ENCODE measurements around the gene NCOA1.
A peak's percentile ranks its signal among the peaks of the same experiment; 100 is the strongest.
"Not testable (repeated sequence)": the region's sequence is repeated elsewhere in the genome, so short reads cannot be mapped to it uniquely, and the experiment has no call there.

Gene NCOA1

GRCh38 chr2:24594283-24594682 lies 103.2 kb downstream of the NCOA1 start:
- no peak overlapping the region for H3K4me3 ChIP-seq (ENCODE audit: low read depth, low read length)
- in situ Hi-C loops (cut with HindIII; ENCODE audit: low pct_ligation_motif_present, low sequenced_read_pairs), result no loop called here
- no peaks in the 10 kb centered on the region for H3K36me3 ChIP-seq (replicated peaks)
- TF ChIP-seq, protein P1, sequence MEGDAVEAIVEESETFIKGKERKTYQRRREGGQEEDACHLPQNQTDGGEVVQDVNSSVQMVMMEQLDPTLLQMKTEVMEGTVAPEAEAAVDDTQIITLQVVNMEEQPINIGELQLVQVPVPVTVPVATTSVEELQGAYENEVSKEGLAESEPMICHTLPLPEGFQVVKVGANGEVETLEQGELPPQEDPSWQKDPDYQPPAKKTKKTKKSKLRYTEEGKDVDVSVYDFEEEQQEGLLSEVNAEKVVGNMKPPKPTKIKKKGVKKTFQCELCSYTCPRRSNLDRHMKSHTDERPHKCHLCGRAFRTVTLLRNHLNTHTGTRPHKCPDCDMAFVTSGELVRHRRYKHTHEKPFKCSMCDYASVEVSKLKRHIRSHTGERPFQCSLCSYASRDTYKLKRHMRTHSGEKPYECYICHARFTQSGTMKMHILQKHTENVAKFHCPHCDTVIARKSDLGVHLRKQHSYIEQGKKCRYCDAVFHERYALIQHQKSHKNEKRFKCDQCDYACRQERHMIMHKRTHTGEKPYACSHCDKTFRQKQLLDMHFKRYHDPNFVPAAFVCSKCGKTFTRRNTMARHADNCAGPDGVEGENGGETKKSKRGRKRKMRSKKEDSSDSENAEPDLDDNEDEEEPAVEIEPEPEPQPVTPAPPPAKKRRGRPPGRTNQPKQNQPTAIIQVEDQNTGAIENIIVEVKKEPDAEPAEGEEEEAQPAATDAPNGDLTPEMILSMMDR (IDR thresholded peaks at IDR 0.05; ENCODE audit: low read depth, low read length, missing control alignments), result no peak
- no peak for DNase-seq
- no peaks in the 10 kb centered on the region for H3K27me3 ChIP-seq (replicated peaks)
- no peak overlapping the region for H3K27ac ChIP-seq

DNA sequence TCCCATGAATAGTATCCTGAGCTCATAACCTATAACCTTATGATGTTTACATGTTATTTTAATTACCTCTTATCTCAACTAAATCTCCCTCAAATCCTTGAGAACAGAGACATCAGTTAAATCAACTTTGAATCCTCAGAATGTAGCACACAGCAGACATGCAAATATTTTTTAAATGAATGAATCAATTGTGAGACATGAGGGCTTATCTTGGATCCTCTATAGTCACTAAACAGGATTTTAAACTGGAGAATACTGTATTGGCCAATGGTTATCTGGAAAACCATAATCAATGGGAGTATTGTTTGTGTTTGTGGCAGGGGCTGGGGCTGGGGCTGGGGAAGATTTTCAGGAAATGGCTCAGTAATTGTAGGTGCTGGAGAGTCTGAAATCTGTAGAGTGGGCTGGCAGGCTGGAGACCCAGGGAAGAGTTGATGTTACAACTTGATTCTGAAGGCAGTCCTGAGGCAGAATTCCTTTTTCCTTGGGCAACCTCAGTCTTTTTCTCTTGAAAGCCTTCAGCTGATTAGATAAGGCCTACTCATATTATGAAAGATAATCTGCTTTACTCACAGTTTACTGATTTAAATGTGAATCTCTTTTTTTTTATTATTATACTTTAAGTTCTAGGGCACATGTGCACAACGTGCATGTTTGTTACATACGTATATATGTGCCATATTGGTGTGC lies 106.3 kb downstream of the NCOA1 start:
- DNase-seq, result peak; percentile 12
- Histone ChIP-seq H3K27ac (no peak overlapping the region), H3K27me3 (replicated peaks) (no peaks in the 10 kb centered on the region), H3K4me3 (ENCODE audit: low read depth, low read length) (no peak overlapping the region), H3K36me3 (replicated peaks) (no peaks in the 10 kb centered on the region)
- in situ Hi-C loops (cut with HindIII; ENCODE audit: low pct_ligation_motif_present, low sequenced_read_pairs), result no loop called here
- TF ChIP-seq, protein P1 (IDR thresholded peaks at IDR 0.05; ENCODE audit: low read depth, low read length, missing control alignments), result no peak

DNA sequence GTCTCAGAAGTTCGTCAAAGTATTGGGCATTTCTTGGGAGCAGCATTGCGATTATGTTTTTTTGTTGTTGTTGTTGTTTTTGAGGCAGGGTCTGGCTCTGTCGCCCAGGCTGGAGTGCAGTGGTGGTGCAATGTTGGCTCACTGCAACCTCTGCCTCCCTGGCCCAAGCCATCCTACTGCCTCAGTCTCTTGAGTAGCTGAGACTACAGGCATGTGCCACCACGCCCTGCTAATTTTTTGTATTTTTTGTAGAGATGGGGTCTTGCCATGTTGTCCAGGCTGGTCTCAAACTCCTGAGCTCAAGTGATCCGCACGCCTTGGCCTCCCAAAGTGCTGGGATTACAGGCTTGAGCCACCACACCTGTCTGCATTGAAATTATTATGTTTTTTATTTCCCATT lies 109.1 kb downstream of the NCOA1 start:
- H3K36me3 ChIP-seq (replicated peaks); H3K4me3 ChIP-seq (ENCODE audit: low read depth, low read length); in situ Hi-C loops (cut with HindIII; ENCODE audit: low pct_ligation_motif_present, low sequenced_read_pairs); DNase-seq; H3K27me3 ChIP-seq (replicated peaks); H3K27ac ChIP-seq: not testable (repeated sequence)

DNA sequence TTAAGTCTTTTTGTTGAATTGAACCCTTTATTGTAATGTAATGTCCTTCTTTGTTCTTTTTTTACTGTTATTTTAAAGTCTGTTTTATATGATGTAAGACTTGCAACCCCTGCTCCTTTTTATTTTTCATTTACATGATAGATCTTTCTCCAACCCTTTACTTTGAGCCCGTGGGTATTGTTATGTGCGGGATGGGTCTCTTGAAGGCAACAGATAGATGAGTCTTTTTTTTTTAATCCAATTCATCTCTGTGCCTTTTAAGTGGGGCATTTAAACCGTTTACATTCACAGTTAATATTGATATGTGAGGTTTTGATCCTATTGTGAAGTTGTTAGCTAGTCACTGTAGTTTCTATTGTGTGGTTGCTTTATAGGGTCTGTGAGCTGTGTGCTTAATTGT lies 120.6 kb downstream of the NCOA1 start:
- Histone ChIP-seq H3K4me3 (ENCODE audit: low read depth, low read length) (no peak overlapping the region), H3K27ac (no peak overlapping the region), H3K27me3 (replicated peaks) (no peaks in the 10 kb centered on the region), H3K36me3 (replicated peaks) (no peaks in the 10 kb centered on the region)
- TF ChIP-seq, protein P1 (IDR thresholded peaks at IDR 0.05; ENCODE audit: low read depth, low read length, missing control alignments), result no peak
- in situ Hi-C loops (cut with HindIII; ENCODE audit: low pct_ligation_motif_present, low sequenced_read_pairs), result no loop called here
- DNase-seq, result no peak

DNA sequence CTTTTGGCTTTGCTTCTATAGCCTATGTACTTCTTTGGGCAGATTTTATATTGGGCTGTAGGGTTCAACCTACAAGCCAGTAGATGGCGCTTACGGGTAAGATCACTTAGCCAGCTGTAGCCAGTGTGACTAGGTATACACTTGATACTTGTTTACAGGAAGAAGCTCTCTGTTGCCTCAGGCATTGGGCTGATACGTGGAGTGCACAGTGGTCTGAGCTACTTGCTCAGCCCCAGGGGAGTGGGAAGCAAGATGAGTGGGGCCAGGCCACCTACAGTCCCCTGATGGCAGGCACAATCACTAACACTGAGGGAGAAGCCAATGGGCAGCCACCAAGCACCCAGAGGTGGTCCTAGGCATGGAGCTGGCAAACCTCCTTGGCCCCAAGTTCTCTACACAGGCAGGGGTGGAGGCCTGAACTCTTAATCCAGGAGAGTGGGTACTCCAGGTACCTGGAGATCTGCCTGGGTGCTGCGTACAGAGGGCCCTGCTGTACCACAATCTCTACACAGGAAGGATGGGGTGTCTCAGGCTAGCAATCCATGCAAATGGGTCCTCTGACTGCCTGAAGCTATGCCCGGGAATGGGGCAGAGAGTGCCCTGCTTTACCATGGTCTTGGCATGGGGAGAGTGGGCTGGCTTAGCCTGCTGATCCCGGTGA lies 122.2 kb downstream of the NCOA1 start:
- no peaks in the 10 kb centered on the region for H3K36me3 ChIP-seq (replicated peaks)
- H3K27me3 ChIP-seq (replicated peaks), result no peaks in the 10 kb centered on the region
- in situ Hi-C loops (cut with HindIII; ENCODE audit: low pct_ligation_motif_present, low sequenced_read_pairs), result no loop called here
- H3K27ac ChIP-seq, result no peak overlapping the region
- DNase-seq, result peak; percentile 66
- H3K4me3 ChIP-seq (ENCODE audit: low read depth, low read length), result no peak overlapping the region
- TF ChIP-seq, protein P1 (IDR thresholded peaks at IDR 0.05; ENCODE audit: low read depth, low read length, missing control alignments), result peak; percentile 76

DNA sequence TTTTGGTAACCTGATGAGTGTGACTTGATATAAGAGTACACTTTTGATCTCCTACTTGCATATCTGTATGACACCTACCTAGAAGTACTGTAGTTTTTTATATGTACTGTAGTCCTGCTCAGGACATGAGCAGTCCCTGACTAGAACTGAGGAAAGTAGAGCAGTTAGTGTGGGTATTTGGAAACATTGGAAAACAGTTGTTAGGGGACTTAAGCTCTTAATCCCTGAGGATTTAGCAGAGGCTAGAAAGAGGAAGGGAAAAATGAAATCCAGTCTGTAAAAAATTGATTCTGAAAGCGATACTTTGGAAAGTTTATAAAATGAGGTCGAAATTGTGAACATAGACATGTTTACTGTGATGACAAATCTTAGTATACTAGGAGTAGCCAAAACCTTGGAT lies 125.6 kb downstream of the NCOA1 start:
- Histone ChIP-seq H3K36me3 (replicated peaks) (no peaks in the 10 kb centered on the region), H3K27me3 (replicated peaks) (no peaks in the 10 kb centered on the region), H3K27ac (no peak overlapping the region), H3K4me3 (ENCODE audit: low read depth, low read length) (no peak overlapping the region)
- no peak for DNase-seq
- in situ Hi-C loops (cut with HindIII; ENCODE audit: low pct_ligation_motif_present, low sequenced_read_pairs), result no loop called here
- TF ChIP-seq, protein P1 (IDR thresholded peaks at IDR 0.05; ENCODE audit: low read depth, low read length, missing control alignments), result no peak
